ENCODE measurements around the gene FANCF. TPM values are rescaled to one million over a fixed set of nuclear protein-coding genes. Genes with fewer than 3 reads are reported as not detected.

Gene FANCF
- total and polyA plus RNA-seq, 8 donors, result 8.7 to 15.1 (median 13.8) TPM

DNA sequence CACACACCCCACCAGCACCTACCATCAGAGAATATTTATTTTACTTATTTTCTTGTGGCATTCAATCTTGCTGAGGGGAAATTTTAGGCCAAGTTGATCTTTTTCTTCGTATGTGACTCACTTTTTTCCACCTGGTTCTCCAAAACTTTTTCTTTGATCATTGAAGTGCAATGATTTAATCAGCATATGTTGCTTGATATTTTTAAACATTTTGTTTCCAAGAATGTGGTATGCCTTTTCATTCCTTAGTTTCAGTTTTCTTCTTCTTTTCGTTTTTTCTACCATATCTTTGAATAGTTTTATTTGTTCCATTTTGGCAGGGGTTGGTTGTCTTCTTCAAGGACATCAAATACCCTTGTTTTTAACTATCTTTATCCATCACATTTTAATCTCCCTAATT is 28.6 kb downstream of the FANCF start:
- intact Hi-C loops (cut with DNase I), result no loop called here
- TF ChIP-seq CTCF (IDR thresholded peaks at IDR 0.05), result no peak
- H3K36me3 ChIP-seq, result no peaks in the 10 kb centered on the region
- no peaks in the 10 kb centered on the region for H3K4me1 ChIP-seq
- peaks cover 0 to 3% of the 10 kb centered on the region in 2 donors for H3K9me3 ChIP-seq
- no peaks in the 10 kb centered on the region for H3K27me3 ChIP-seq
- no peak for ATAC-seq
- H3K4me3 ChIP-seq, result no peak overlapping the region
- H3K27ac ChIP-seq, result no peak overlapping the region
- no peak for DNase-seq

DNA sequence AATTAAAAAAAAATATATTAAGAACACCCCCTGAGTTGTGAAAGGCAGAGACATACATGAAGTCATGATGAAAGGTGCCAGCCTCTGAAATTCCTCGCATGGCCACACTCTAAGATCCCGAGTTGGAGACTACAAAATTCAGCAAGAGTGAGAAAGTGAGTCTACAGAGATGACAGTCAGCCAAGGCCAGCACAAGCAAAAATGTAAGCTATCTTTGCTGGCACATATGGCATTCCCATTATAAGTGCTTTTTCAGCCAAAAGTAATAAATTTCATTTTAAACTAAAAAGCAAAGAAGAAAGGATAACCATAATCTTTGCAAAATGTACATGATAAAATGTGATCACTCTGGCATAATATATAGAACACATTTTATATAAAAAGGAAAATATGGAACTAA is 40.6 kb downstream of the FANCF start:
- intact Hi-C loops (cut with DNase I), result no loop called here
- no peak for TF ChIP-seq CTCF (IDR thresholded peaks at IDR 0.05)
- DNase-seq (no peak), ATAC-seq (no peak)
- no peaks in the 10 kb centered on the region for H3K27me3 ChIP-seq
- H3K27ac ChIP-seq, result no peak overlapping the region
- no peaks in the 10 kb centered on the region for H3K4me1 ChIP-seq
- no peaks in the 10 kb centered on the region for H3K9me3 ChIP-seq
- H3K36me3 ChIP-seq, result no peaks in the 10 kb centered on the region
- H3K4me3 ChIP-seq, result no peak overlapping the region

DNA sequence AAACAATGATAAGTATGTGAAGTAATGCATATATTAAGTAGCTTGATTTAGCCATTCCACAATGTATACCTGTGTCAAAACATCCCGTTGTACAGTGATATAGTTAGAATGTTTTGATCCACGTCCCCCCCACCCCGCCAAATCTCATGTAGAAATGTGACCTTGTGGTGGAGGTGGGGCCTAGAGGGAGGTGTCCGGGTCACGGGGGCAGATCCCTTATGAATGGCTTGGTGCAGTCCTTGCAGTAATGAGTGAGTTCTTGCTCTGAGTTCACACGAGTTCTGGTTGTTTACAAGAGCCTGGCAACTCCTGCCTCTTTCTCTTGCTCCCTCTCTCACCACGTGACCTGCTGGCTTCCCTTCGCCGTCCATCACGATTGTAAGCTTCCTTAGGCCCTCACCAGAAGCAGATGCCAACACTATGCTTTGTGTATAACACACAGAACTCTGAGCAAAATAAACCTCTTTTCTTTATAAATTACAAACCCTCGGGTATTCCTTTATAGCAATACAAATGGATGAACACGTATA is 41.6 kb downstream of the FANCF start:
- Histone ChIP-seq H3K36me3 (no peaks in the 10 kb centered on the region), H3K27me3 (no peaks in the 10 kb centered on the region), H3K27ac (no peak overlapping the region), H3K4me3 (no peak overlapping the region), H3K4me1 (no peaks in the 10 kb centered on the region), H3K9me3 (no peaks in the 10 kb centered on the region)
- DNase-seq (no peak), ATAC-seq (no peak)
- intact Hi-C loops (cut with DNase I), result no loop called here
- no peak for TF ChIP-seq CTCF (IDR thresholded peaks at IDR 0.05)

- DNase-seq, result no peak
- no peak for TF ChIP-seq CTCF (IDR thresholded peaks at IDR 0.05)
- H3K4me1 ChIP-seq, result no peaks in the 10 kb centered on the region
- no peak for ATAC-seq
- H3K36me3 ChIP-seq, result no peaks in the 10 kb centered on the region
- no peaks in the 10 kb centered on the region for H3K27me3 ChIP-seq
- intact Hi-C loops (cut with DNase I), result no loop called here
- H3K27ac ChIP-seq, result no peak overlapping the region
- no peak overlapping the region for H3K4me3 ChIP-seq
- no peaks in the 10 kb centered on the region for H3K9me3 ChIP-seq
Observed at GRCh38 chr11:22582151-22582410, 43.5 kb downstream of the FANCF start.

- Histone ChIP-seq H3K27ac (no peak overlapping the region), H3K9me3 (no peaks in the 10 kb centered on the region), H3K36me3 (no peaks in the 10 kb centered on the region), H3K27me3 (no peaks in the 10 kb centered on the region), H3K4me3 (no peak overlapping the region), H3K4me1 (no peaks in the 10 kb centered on the region)
- ATAC-seq (no peak), DNase-seq (peak in 2 of 4 donors; percentile 28 to 36)
- intact Hi-C loops (cut with DNase I), result no loop called here
- no peak for TF ChIP-seq CTCF (IDR thresholded peaks at IDR 0.05)
Observed at GRCh38 chr11:22581354-22582150, 44.1 kb downstream of the FANCF start.

Data from left lung (tissue), 10 donors.